ENCODE measurements around the gene DDX51.

The DDX51 gene, protein sequence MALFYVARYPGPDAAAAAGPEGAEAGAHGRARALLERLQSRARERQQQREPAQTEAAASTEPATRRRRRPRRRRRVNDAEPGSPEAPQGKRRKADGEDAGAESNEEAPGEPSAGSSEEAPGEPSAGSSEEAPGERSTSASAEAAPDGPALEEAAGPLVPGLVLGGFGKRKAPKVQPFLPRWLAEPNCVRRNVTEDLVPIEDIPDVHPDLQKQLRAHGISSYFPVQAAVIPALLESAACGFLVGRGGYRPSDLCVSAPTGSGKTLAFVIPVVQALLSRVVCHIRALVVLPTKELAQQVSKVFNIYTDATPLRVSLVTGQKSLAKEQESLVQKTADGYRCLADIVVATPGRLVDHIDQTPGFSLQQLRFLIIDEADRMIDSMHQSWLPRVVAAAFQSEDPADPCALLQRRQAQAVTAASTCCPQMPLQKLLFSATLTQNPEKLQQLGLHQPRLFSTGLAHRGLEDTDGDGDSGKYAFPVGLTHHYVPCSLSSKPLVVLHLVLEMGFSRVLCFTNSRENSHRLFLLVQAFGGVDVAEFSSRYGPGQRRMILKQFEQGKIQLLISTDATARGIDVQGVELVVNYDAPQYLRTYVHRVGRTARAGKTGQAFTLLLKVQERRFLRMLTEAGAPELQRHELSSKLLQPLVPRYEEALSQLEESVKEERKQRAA

GRCh38 chr12:132144115-132144809, at the start of gene DDX51, which contains the start of gene NOC4L:
DDX51 (minus strand) TSS chr12:132144319; CDS start chr12:132144296, 23 bp downstream.
NOC4L (plus strand) TSS chr12:132144457; CDS start chr12:132144489, 32 bp downstream.
- DNase-seq: peak; percentile 90 to 95 (median 95)

GRCh38 chr12:132191715-132192553, 47.8 kb upstream of the DDX51 start:
- no peak for DNase-seq

- no peak for DNase-seq
Observed at GRCh38 chr12:132190834-132191500, 46.8 kb upstream of the DDX51 start.

DNA sequence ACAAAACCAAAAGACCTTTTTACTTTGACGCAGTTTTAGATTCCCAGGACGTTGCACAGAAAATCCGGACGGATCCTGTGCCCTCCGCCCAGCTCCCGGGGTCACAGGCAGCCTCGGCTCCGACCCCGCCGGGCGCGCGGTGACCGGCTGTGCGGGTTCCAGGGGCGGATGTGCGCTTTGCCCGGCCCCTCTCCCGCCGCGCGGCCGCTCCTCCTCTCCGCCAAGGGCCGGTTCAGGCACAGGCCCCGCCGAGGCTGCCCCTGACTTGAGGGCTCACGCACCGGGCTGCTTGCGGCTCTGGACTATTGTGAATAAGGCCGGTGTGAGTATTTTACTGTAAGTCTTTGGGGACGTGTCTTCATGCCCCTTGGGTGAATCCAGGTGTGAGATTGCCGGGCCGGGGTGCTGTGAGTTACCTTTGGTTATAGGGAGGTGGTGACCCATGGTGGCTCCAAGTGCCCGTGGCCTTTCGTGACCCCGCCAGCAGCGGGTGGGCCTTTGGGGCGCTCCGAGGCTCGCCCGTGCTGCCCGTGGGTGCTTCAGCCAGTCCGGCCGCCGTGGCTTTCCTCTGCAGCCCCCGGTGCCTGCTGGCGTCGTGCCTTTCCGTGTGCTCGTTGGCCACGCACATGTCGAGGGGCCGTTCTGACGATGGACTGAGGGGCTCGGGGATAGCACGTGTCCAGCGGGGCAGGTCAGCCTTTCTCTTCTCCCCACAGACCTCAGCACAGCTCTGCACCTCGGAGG, 46.1 kb upstream of the DDX51 start:
- no peak for DNase-seq

GRCh38 chr12:132189378-132190011, 45.4 kb upstream of the DDX51 start:
- DNase-seq: peak; percentile 90 to 94 (median 92)

GRCh38 chr12:132188916-132189325, 44.8 kb upstream of the DDX51 start:
- peak in 3 of 6 experiments; percentile 26 to 56 (median 38) for DNase-seq

DNA sequence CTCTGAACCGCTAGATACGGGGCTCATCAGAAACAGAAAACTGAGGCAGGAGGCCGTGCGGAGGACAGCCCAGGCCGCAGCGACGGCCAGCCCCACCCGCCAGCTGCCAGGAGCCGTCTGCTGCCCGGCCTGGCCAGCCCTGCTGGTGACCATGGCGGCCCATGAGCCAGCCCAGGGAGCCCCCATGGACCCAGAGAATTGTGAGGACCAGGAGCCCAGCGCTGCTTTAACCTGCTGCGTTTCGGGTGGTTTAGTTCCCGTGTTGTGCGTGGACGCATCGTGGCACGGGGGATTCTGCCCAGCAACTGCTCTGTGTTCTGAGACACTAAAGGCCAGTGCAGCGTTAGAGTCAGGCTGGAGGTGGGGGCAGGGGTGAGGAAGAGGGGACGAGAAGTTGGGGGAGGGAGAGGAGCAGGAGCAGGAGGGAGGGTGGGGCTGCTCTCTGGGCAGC, 44.4 kb upstream of the DDX51 start:
- peak in 1 of 6 experiments; percentile 43 for DNase-seq

GRCh38 chr12:132187646-132188450, 43.7 kb upstream of the DDX51 start:
- DNase-seq: peak in 1 of 6 experiments; percentile 34

DNA sequence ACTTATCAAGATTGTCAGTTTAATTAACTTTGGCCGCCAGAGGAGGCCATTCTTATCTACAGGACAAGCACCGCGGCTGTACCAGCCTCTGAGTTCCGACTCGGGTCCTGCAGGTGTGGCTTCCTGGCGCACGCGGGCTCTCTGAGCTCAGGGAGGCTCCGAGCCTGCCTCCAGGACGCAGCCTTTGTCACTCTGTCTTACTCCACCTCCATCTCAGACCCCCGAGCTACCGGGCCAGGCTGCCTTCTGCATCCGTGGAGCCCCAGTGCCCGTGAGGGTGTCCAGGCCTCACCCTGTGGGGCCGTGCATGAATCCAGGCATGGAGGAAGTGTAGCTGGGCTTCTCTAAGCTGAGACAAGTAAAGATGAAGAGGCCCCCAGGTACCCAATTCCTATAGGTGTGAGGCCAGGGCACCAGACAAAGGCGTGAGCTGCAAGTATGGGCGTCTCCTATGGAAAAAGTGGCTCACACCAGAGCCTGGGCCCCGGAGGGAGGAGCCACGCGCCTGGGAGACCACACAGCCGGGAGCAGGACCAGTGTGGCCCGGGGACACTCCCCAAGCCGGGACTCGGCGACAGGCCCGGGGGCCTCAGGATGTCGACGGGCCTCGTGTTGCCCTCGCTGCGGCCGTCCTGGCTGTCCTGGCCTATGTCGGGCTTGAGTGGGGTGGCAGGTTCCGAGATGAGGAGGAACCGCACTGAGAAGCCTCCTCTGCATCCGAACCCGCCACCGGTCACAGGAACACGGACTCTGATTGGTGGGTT, 42.9 kb upstream of the DDX51 start:
- DNase-seq: peak in 2 of 6 experiments; percentile 46 to 49

DNA sequence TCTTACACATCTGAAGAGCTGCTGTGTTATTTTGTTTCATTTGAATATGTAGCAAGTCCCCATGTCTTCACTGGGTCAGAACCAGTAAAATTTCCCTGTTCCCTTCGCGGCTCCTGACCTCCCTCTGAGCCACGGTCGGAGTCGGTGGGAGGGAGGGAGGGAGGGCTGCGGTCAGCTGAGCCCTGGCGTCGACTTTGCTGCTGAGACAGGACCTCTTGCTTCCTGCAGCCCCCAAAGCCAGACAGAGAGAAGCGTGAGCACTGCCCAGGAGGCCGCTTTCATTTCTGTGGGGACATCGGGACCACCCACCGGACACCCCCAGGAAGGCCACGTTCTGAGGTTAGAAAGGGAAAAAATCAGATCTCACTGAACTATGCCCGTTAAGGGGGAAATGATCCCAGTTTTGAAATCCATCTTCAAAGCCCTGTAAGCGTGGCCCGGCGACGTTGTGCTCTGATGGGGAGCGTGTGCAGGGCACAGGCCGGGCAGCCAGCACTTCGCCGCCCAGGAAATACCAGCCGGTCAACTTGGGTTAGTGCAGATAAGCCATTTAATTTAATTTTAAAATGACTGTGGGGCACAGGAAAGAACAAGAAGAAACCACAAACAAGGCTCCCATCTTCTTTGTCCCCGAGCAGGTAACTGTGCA, 42.2 kb upstream of the DDX51 start:
- peak in 1 of 6 experiments; percentile 50 for DNase-seq

- DNase-seq: peak; percentile 39 to 88 (median 74)
Observed at GRCh38 chr12:132185705-132186104, 41.6 kb upstream of the DDX51 start.

GRCh38 chr12:132182711-132183365, 38.7 kb upstream of the DDX51 start:
- no peak for DNase-seq

DNA sequence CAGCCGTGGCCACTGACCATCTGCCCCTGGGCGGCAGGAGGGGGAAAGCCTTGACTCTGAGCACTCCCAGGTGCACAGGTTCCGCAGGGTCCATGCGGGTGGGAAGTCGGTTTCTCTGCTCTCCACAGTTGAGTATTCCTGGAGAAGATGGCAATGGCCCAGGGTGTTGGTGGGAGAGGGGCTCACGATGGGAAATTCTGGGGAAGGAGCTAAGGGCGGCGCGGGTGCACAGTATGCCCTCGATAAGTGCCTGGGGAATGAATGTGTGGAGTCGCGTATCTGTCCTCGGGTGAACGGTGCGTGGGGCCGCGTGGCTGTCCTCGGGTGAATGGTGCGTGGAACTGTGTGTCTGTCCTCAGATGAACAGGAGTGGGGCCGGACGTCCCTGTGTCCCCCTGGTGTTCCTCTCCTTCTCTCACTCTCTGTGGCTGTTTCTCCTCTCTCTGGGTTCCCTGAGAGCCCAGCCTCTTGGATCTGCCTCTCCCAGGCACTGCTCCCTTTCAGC, 38.1 kb upstream of the DDX51 start:
- no peak for DNase-seq

DNA sequence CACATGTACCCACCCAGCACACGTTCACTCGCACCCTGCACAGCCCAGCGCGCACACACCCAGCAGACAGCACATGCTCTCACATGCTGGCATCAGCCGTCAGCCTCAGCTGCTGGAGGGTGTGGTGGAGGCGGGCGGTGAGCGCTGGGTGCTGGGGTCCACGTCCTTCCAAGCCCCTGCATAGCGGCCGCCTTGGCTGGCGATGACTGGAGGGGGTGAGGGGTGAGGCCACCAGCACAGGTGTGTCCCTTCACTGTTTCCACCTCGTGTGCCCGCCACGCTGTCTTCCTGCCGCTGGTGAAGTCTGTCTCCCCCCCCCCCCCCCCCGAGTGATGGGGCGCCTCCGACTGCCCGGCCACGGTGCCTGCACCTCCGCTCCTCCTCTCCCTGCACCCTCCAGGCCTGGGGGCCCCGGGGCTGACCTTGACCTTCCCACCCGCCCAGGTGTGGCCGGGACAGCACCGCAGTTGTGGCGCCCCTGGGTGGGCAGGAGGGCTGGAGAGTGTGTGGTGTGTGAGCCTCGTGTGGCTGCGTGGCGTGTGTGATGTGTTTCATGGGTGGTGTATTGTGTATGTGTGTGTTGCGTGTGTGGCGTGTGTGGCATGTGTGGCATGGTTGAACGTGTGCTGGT, 37.6 kb upstream of the DDX51 start:
- no peak for DNase-seq

- no peak for DNase-seq
Observed at GRCh38 chr12:132180648-132181546, 36.8 kb upstream of the DDX51 start.

Data from stimulated activated naive CD4-positive, alpha-beta T cell (primary cell).